Esophagus muscularis mucosa (tissue), 3 donors: ENCODE results near the gene MYOZ1.

Experiments used
- CTCF ChIP-seq, 3 experiments: fragments of 200-600 bp in 2 of 3; fragments of 450-650 bp in 1 of 3; sonication (generic) in 2 of 3; IDR thresholded peaks; one replicate each; pipeline ENCODE4 v1.5.1; 2017 to 2019; ENCODE audit warnings: antibody characterized with exemption in 3 of 3, mild to moderate bottlenecking in 2 of 3, moderate library complexity in 1 of 3
- POLR2A ChIP-seq: fragments of 450-650 bp; IDR thresholded peaks from one replicate; pipeline ENCODE4 v1.6.1; 2017; ENCODE audit warnings: antibody characterized with exemption, moderate library complexity, mild to moderate bottlenecking, low read depth

DNA sequence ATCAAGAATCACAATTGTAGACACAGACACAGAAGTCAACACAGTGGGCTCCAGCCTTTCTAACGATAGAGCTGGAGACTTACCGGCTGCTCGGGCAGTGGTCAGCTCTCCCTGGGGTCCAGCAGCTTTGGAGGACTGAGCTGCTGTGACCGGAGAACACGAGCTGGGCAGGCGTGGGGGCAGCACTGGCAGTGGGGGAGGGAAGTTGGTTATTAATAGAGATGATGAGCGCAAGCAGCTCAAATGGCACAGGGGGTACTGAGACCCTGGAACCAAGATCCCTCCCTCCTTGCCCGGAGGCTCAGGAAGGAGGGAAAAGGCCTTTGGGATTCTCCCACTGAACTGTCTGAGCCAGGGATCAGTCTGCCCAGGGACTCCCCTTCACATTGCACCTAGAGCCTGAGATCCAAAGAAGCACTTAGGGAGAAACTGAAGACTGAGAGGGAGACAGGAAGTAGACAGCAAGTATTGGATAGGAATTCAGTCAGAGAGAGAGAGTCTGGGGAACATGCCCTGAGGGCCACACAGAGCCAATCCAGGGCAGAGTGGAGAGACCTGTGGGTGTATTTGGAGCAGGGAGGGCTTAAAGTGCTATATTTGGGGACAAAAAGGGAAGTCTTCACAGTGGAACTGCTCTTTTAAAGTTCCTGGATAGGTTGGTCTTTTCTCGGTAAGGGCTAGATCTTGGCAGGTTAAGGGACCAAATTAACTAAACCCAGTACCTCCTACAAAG, at the start of gene MYOZ1:
- TF ChIP-seq POLR2A, result no peak
- no peak for TF ChIP-seq CTCF (IDR thresholded peaks at IDR 0.05)
